ENCODE results near the gene BCAN. TPM values are rescaled to one million over a fixed set of nuclear protein-coding genes. Genes with fewer than 3 reads are reported as not detected.

Gene BCAN
- total RNA-seq, 1 experiment from 2014 or later: 3.6 TPM

GRCh38 chr1:156632355-156632754 is 9.6 kb upstream of the BCAN start:
- ChIA-PET POLR2A (no interaction called here), CTCF (interaction anchor here (1.2 to 3.9 kb wide), 5 partner anchors 9 to 94 kb away, joined by 3 to 44 read pairs (median 5); partner anchors contain the start of genes BCAN and NES)
- Mint-ChIP-seq H3K4me1 (peaks cover 8% of the 10 kb centered on the region), H3K36me3 (no peaks in the 10 kb centered on the region), H3K27me3 (ENCODE audit: low read depth) (peaks cover 43% of the 10 kb centered on the region), H3K27ac (no peak overlapping the region), H3K9me3 (no peaks in the 10 kb centered on the region), H3K4me3 (no peak overlapping the region)
- DNase-seq (ENCODE audit: low spot score): no peak
- no peak for ATAC-seq
- TF ChIP-seq ZNF281 (CRISPR knock-in tag; IDR thresholded peaks at IDR 0.05): no peak
- TF ChIP-seq NR2C2 (CRISPR knock-in tag; IDR thresholded peaks at IDR 0.05): no peak
- no peak for TF ChIP-seq JAZF1 (CRISPR knock-in tag; IDR thresholded peaks at IDR 0.05)
- no peak for TF ChIP-seq ATF1 (CRISPR knock-in tag; IDR thresholded peaks at IDR 0.05)
- TF ChIP-seq, protein P1, sequence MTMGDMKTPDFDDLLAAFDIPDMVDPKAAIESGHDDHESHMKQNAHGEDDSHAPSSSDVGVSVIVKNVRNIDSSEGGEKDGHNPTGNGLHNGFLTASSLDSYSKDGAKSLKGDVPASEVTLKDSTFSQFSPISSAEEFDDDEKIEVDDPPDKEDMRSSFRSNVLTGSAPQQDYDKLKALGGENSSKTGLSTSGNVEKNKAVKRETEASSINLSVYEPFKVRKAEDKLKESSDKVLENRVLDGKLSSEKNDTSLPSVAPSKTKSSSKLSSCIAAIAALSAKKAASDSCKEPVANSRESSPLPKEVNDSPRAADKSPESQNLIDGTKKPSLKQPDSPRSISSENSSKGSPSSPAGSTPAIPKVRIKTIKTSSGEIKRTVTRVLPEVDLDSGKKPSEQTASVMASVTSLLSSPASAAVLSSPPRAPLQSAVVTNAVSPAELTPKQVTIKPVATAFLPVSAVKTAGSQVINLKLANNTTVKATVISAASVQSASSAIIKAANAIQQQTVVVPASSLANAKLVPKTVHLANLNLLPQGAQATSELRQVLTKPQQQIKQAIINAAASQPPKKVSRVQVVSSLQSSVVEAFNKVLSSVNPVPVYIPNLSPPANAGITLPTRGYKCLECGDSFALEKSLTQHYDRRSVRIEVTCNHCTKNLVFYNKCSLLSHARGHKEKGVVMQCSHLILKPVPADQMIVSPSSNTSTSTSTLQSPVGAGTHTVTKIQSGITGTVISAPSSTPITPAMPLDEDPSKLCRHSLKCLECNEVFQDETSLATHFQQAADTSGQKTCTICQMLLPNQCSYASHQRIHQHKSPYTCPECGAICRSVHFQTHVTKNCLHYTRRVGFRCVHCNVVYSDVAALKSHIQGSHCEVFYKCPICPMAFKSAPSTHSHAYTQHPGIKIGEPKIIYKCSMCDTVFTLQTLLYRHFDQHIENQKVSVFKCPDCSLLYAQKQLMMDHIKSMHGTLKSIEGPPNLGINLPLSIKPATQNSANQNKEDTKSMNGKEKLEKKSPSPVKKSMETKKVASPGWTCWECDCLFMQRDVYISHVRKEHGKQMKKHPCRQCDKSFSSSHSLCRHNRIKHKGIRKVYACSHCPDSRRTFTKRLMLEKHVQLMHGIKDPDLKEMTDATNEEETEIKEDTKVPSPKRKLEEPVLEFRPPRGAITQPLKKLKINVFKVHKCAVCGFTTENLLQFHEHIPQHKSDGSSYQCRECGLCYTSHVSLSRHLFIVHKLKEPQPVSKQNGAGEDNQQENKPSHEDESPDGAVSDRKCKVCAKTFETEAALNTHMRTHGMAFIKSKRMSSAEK (CRISPR knock-in tag; IDR thresholded peaks at IDR 0.05; ENCODE audit: borderline replicate concordance): no peak
- no peak for TF ChIP-seq ZBTB43 (CRISPR knock-in tag; IDR thresholded peaks at IDR 0.05)
- no peak for TF ChIP-seq ZNF121 (CRISPR knock-in tag; IDR thresholded peaks at IDR 0.05)
- TF ChIP-seq ELF4 (CRISPR knock-in tag; IDR thresholded peaks at IDR 0.05; ENCODE audit: low read depth): no peak
- TF ChIP-seq ZNF425 (CRISPR knock-in tag; conservative IDR thresholded peaks at IDR 0.05): no peak
- no peak for TF ChIP-seq GABPB1 (CRISPR knock-in tag; IDR thresholded peaks at IDR 0.05)
- TF ChIP-seq CDX4 (CRISPR knock-in tag; IDR thresholded peaks at IDR 0.05; ENCODE audit: borderline replicate concordance): no peak
- TF ChIP-seq FOXP1 (CRISPR knock-in tag; IDR thresholded peaks at IDR 0.05; ENCODE audit: borderline replicate concordance): no peak
- no peak for TF ChIP-seq SOX15 (CRISPR knock-in tag; IDR thresholded peaks at IDR 0.05)
- TF ChIP-seq STAT6 (CRISPR knock-in tag; conservative IDR thresholded peaks at IDR 0.05; ENCODE audit: low read depth): no peak
- TF ChIP-seq, protein P2, sequence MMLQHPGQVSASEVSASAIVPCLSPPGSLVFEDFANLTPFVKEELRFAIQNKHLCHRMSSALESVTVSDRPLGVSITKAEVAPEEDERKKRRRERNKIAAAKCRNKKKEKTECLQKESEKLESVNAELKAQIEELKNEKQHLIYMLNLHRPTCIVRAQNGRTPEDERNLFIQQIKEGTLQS (CRISPR knock-in tag; conservative IDR thresholded peaks at IDR 0.05): no peak
- no peak for TF ChIP-seq GTF2I (CRISPR knock-in tag; conservative IDR thresholded peaks at IDR 0.05)
- TF ChIP-seq, protein P3, sequence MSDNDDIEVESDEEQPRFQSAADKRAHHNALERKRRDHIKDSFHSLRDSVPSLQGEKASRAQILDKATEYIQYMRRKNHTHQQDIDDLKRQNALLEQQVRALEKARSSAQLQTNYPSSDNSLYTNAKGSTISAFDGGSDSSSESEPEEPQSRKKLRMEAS (CRISPR knock-in tag; IDR thresholded peaks at IDR 0.05): no peak
- TF ChIP-seq HMGXB4 (CRISPR knock-in tag; IDR thresholded peaks at IDR 0.05): no peak
